ENCODE measurements around the gene LSM3. TPM values are rescaled to one million over a fixed set of nuclear protein-coding genes. Genes with fewer than 3 reads are reported as not detected.

The LSM3 gene
- total and polyA plus RNA-seq, 9 of the 15 experiments (the other 6 are each of a cell fraction or from before 2014, with no cell fraction given), result 33.8 to 203 (median 61.2) TPM

- no peaks in the 10 kb centered on the region for H3K9me1 ChIP-seq (ENCODE audit: control insufficient read depth, insufficient read depth, low read length)
- peak overlapping the region; percentile 91 to 97 for H3K9ac ChIP-seq (ENCODE audit: insufficient read depth in 1 of 2, low read depth in 2 of 2, low read length in 2 of 2)
- TF ChIP-seq ZNF644 (tag; IDR thresholded peaks at IDR 0.05; ENCODE audit: low read depth) (0 out of 2 replicates have a peak, but pooled peaks have one; percentile 10), ZNF274 (IDR thresholded peaks at IDR 0.05; ENCODE audit: borderline replicate concordance, low read depth, low read length) (0 out of 2 replicates have a peak, but pooled peaks have one; percentile 7), MXI1 (IDR thresholded peaks at IDR 0.05; ENCODE audit: low read depth, low read length) (0 out of 2 replicates have a peak, but pooled peaks have one; percentile 12), ZNF75A (CRISPR knock-in tag; IDR thresholded peaks at IDR 0.05) (0 out of 2 replicates have a peak, but pooled peaks have one; percentile 39), FOXP4 (CRISPR knock-in tag; IDR thresholded peaks at IDR 0.05; ENCODE audit: borderline replicate concordance) (no peak), NR2C2 (CRISPR knock-in tag; IDR thresholded peaks at IDR 0.05) (no peak), NR2C2 (tag; IDR thresholded peaks at IDR 0.05) (peak; percentile 7; the same call in 1 of the 2 replicates), ARNT (IDR thresholded peaks at IDR 0.05) (peak in 1 of 2 experiments; percentile 45; a peak in 1 of 4 replicates), IFI16 (CRISPR knock-in tag; IDR thresholded peaks at IDR 0.05) (0 out of 2 replicates have a peak, but pooled peaks have one; percentile 14), ZSCAN32 (CRISPR knock-in tag; IDR thresholded peaks at IDR 0.05) (no peak), HDAC2 (IDR thresholded peaks at IDR 0.05) (peak; percentile 1; the same call in 1 of the 2 replicates), NBN (IDR thresholded peaks at IDR 0.05; ENCODE audit: low read depth) (0 out of 2 replicates have a peak, but pooled peaks have one; percentile 46), RAD51 (IDR thresholded peaks at IDR 0.05; ENCODE audit: borderline replicate concordance, low read depth) (no peak), DEAF1 (CRISPR knock-in tag; IDR thresholded peaks at IDR 0.05) (0 out of 2 replicates have a peak, but pooled peaks have one; percentile 18)
- TF ChIP-seq, protein P1, sequence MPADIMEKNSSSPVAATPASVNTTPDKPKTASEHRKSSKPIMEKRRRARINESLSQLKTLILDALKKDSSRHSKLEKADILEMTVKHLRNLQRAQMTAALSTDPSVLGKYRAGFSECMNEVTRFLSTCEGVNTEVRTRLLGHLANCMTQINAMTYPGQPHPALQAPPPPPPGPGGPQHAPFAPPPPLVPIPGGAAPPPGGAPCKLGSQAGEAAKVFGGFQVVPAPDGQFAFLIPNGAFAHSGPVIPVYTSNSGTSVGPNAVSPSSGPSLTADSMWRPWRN (IDR thresholded peaks at IDR 0.05; ENCODE audit: low read depth), result 0 out of 2 replicates have a peak, but pooled peaks have one; percentile 38
- peaks cover 95% of the 10 kb centered on the region for H3K79me2 ChIP-seq (ENCODE audit: control insufficient read depth, insufficient read depth, low read length)
- 1% methylated on average over 3 of the region's 3 CpGs for WGBS (ENCODE audit: insufficient coverage, low coverage, missing lambda C conversion rate)
- H3K36me3 ChIP-seq (ENCODE audit: control insufficient read depth, insufficient read depth, low read length), result peaks cover 39% of the 10 kb centered on the region
- ATAC-seq (no peak), DNase-seq (ENCODE audit: extremely low read depth in 1 of 4, low spot score in 3 of 4) (peak in 1 of 4 experiments; percentile 17), FAIRE-seq (no peak)
- POLR2A ChIA-PET, result interaction anchor here (0.6 to 3.5 kb wide), 29 partner anchors 9 to 864 kb away, joined by 3 to 28 read pairs (median 5); partner anchors contain the start of genes CHCHD4 and TMEM43
- peak overlapping the region; percentile 89 for H3K27ac ChIP-seq (ENCODE audit: extremely low read depth, low read depth, low read length)
- no peaks in the 10 kb centered on the region for H4K20me1 ChIP-seq (replicated peaks; ENCODE audit: control insufficient read depth, insufficient read depth, low read length)
- BruUV-seq (replicated peaks), result TSS peak; percentile 77
- peak overlapping the region; percentile 95 for H2AFZ ChIP-seq (ENCODE audit: low read depth, low read length)
- intact Hi-C loops (cut with micrococcal nuclease) (loop anchor here (5.0 kb wide), 1 partner anchor 282 kb away; no protein-coding TSS in a partner anchor), in situ Hi-C loops (cut with MboI) (no loop called here)
- no peaks in the 10 kb centered on the region for H3K9me3 ChIP-seq (replicated peaks; ENCODE audit: control insufficient read depth, insufficient read depth, low read depth, low read length)
- CTCF ChIA-PET (ENCODE audit: low intra/inter-chr PET ratio), result no interaction called here
- H3K27me3 ChIP-seq (ENCODE audit: control insufficient read depth in 2 of 2, insufficient read depth in 2 of 2, low read length in 2 of 2), result no peaks in the 10 kb centered on the region
- peak overlapping the region; percentile 94 for H3K4me2 ChIP-seq (ENCODE audit: insufficient read depth, low read length)
- peak overlapping the region; percentile 65 for H3K4me3 ChIP-seq
- H3K4me1 ChIP-seq (replicated peaks in 1 of 2; ENCODE audit: control insufficient read depth in 2 of 2, insufficient read depth in 2 of 2, low read length in 2 of 2), result peaks cover 13 to 41% of the 10 kb centered on the region in 2 experiments
These were observed 473 bp downstream of the LSM3 start for GRCh38 chr3:14179114-14179465.

All from K562 (cell line).